ENCODE data around the gene EXD3.

- TF ChIP-seq POLR2A (IDR thresholded peaks at IDR 0.05; ENCODE audit: low read length), result no peak
- no peak for TF ChIP-seq GATA1 (IDR thresholded peaks at IDR 0.05; ENCODE audit: low read depth, low read length)
Measured at GRCh38 chr9:137428841-137429545, 6.0 kb upstream of the EXD3 start.
